Measurements from ENCODE around the gene RAD51B.

- TF ChIP-seq CTCF (IDR thresholded peaks at IDR 0.05): no peak
- TF ChIP-seq POLR2A (IDR thresholded peaks at IDR 0.05): no peak
These were observed 719.1 kb downstream of the RAD51B start for GRCh38 chr14:68538639-68539038.
